Muscle layer of duodenum (tissue), 2 donors: Measurements from ENCODE around the gene NPHS1.

Source experiments
- H3K27ac ChIP-seq: one replicate; pipeline ENCODE4 v1.7.0; 2013; ENCODE audit warnings: mild to moderate bottlenecking, low read length
- H3K27me3 ChIP-seq: one replicate; pipeline ENCODE4 v1.7.0; 2013; ENCODE audit warnings: low read depth, mild to moderate bottlenecking, control low read depth, low read length
- H3K36me3 ChIP-seq, 2 donors: one replicate each; pipeline ENCODE4 v1.7.0; 2013; ENCODE audit warnings: low read length in 2 of 2, control low read depth in 1 of 2, mild to moderate bottlenecking in 1 of 2; ENCODE audit not compliant: insufficient read depth in 2 of 2, control insufficient read depth in 1 of 2
- H3K4me1 ChIP-seq, 2 donors: one replicate each; pipeline ENCODE4 v1.7.0; 2013; ENCODE audit warnings: low read length in 2 of 2, mild to moderate bottlenecking in 2 of 2, control low read depth in 1 of 2, moderate library complexity in 1 of 2; ENCODE audit not compliant: insufficient read depth in 2 of 2, control insufficient read depth in 1 of 2
- H3K4me3 ChIP-seq, 2 donors: one replicate each; pipeline ENCODE4 v1.7.0; 2013; ENCODE audit warnings: low read length in 2 of 2, low read depth in 1 of 2, mild to moderate bottlenecking in 1 of 2
- H3K9me3 ChIP-seq, 2 donors: one replicate each; pipeline ENCODE4 v1.7.0; 2013; ENCODE audit warnings: low read length in 2 of 2, control low read depth in 1 of 2, mild to moderate bottlenecking in 1 of 2; ENCODE audit not compliant: control insufficient read depth in 1 of 2
- donor health status: healthy.

Gene NPHS1

DNA sequence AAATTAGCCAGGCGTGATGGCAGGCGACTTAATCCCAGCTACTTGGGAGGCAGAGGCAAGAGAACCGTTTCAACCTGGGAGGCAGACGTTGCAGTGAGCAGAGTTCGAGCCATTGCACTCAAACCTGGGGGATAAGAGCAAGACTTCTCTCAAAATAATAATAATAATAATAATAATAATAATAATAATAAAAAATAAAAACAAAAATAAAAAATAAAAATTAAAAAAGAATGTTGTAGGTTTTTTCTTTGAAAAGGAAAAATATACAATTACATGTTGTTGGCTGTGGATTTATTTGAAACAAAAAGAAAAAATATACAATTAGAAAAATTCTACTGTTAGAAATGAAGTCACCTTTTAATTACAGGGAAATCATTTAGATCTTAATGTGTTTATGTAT lies 28.2 kb downstream of the NPHS1 start:
- Histone ChIP-seq H3K27ac (no peak overlapping the region), H3K27me3 (no peaks in the 10 kb centered on the region), H3K4me3 (no peak overlapping the region), H3K9me3 (no peaks in the 10 kb centered on the region), H3K36me3 (no peaks in the 10 kb centered on the region), H3K4me1 (no peaks in the 10 kb centered on the region)

DNA sequence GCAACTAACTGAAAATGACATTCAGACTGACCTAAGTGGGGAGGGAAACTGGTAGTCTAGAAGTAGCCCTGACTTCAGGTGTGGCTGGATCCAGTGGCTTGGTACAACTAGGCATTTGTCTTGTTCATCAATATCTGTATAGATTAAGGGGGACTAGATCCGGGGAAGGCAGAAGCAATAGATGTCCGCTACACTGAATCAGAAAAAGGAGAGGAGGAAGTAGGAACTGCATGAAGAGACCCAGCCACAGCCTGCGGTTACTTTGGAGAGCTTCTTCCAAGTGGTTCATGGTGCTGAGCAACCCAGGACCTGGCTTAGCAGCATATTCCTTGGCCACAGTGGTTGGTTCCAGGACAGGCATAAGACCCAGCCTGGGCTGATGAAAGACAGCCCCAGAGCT lies 29.7 kb downstream of the NPHS1 start:
- Histone ChIP-seq H3K36me3 (no peaks in the 10 kb centered on the region), H3K4me1 (no peaks in the 10 kb centered on the region), H3K9me3 (no peaks in the 10 kb centered on the region), H3K27me3 (no peaks in the 10 kb centered on the region), H3K27ac (no peak overlapping the region), H3K4me3 (no peak overlapping the region)

DNA sequence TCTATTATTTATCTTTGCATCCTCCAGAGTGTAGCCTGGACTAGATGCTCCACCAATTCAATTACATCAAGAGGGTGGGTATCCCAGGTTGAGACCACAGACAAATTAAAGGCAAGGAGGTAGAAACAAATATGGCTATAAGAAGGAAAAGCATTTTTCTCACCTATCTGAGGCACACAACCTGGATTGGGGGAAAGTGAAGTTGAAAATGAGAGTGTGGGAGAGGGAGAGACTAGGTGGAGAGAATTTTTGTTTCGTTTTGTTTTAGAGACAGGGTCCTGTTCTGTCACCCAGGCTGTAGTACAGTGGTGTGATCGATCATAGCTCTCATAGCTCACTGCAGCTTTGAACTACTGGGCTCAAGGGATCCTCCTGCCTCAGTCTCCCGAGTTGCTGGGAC lies 33.9 kb downstream of the NPHS1 start:
- Histone ChIP-seq H3K36me3 (no peaks in the 10 kb centered on the region), H3K4me1 (no peaks in the 10 kb centered on the region), H3K4me3 (no peak overlapping the region), H3K9me3 (no peaks in the 10 kb centered on the region), H3K27ac (no peak overlapping the region), H3K27me3 (no peaks in the 10 kb centered on the region)

DNA sequence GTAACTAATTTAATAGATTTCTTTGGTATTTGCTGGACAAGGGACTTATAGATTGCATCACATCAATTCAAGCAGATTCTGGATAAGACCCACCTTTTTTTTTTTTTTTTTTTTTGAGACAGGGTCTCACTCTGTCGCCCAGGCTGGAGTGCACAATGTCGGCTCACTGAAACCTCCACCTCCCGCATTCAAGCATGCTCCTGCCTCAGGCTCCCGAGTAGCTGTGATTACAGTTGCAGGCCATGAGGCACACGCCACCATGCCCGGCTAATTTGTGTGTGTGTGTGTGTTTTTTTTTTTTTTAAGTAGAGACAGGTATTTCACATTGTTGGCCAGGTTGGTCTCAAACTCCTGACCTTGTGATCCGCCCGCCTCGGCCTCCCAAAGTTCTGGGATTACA lies 35.5 kb downstream of the NPHS1 start:
- Histone ChIP-seq H3K4me3 (no peak overlapping the region), H3K36me3 (no peaks in the 10 kb centered on the region), H3K27me3 (no peaks in the 10 kb centered on the region), H3K27ac (no peak overlapping the region), H3K9me3 (no peaks in the 10 kb centered on the region), H3K4me1 (no peaks in the 10 kb centered on the region)

DNA sequence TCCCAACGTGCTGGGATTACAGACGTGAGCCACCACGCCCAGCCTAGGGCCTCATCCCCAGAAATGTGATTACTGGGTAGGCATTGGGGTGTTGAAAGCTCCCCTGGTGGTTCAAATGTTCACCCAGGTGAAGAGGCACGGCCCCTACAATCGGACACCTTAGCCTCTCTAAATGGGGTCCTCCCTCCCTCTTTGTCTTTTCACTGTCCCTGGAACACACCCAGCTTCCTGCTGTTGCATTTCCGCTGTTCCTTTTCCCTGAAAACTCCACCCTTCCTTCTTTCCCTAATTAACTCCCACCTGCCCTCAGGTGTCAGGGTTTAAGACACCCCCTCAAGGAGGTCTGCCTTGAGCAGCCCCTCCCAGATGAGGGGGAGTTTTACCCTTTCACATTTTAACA lies 36.0 kb downstream of the NPHS1 start:
- no peaks in the 10 kb centered on the region for H3K27me3 ChIP-seq
- no peaks in the 10 kb centered on the region for H3K36me3 ChIP-seq
- H3K4me3 ChIP-seq: no peak overlapping the region
- no peaks in the 10 kb centered on the region for H3K4me1 ChIP-seq
- H3K9me3 ChIP-seq: no peaks in the 10 kb centered on the region
- no peak overlapping the region for H3K27ac ChIP-seq

DNA sequence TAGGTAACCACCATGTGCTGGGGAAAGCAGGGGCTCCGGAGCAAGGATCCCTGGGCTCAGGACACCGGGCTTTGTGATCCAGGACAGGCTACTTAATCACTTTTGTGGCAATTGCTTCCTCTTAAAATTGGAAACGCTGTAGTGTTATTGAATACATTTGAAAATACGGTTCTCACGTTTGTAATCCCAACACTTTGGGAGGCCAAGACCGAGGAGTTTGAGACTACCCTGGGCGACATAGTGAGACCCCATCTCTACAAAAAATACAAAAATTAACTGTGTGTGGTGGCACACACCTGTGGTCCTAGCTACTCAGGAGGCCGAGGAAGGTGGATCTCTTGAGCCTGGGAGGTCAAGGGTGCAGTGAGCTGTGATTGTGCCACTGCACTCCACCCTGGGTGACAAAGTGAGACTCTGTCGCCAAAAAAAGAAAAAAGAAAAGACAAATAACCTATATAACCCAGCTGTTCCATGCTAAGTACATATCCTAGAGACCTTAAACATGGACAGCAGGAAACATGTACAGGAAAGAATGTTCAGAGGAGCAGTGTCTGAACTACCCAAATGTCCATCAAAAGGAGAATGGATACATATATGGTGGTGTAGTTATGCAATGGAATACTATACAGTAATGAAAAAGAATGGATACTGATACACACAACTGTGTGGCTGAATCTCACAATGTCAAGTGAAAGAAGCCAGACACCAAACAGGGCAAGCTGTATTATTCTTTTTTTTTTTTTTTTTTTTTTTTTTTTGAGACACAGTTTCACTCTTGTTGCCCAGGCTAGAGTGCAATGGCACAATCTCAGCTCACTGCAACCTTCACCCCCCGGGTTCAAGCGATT lies 39.0 kb downstream of the NPHS1 start:
- Histone ChIP-seq H3K27me3 (no peaks in the 10 kb centered on the region), H3K36me3 (no peaks in the 10 kb centered on the region), H3K4me3 (no peak overlapping the region), H3K9me3 (no peaks in the 10 kb centered on the region), H3K4me1 (no peaks in the 10 kb centered on the region), H3K27ac (no peak overlapping the region)

DNA sequence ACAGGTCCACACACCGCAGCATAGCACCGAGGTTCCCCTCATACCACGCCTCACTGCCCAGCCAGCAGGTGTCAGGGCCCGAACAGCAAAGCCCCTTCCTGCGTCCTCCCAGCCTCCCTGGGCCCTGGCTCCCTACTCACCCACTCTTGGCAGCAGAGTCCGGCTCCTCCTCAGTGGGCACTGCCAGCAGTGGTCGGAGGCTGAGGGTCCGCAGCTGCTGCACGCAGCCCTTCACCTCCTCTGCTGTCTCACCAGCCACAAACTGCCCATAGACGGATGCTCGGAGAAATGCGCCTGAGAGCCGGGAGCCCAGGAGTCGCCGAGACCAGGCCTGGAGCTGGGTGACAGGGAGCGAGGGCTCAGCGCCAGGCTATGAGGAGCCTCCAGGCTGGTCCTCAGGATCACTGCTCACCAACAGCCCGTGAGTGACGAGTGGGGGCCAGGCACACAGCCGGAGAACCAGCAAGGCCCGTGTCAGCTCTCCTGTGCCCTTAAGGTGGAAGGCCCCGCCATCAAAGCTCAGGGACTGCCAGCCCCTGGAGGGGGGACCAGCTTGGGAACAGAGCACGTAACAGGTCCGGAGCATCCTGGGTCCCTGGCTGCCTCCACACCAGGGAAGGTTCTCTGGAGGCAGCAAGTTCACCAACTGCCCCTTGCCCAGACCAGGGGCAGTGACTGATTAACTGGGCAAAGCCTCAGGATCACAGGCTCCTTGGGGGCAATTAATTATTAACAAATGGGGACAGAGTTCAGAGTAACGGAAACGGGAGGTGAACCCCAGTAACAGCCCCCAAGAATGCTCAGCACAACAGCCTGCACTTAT lies 39.9 kb downstream of the NPHS1 start, which contains the start of gene PRODH2:
PRODH2 (minus strand) TSS at position 626 of the 823 bp plus-strand sequence; CDS start at position 586, 40 bp downstream.
- Histone ChIP-seq H3K27me3 (no peaks in the 10 kb centered on the region), H3K36me3 (no peaks in the 10 kb centered on the region), H3K9me3 (no peaks in the 10 kb centered on the region), H3K27ac (no peak within 1 kb of the TSS), H3K4me1 (no peaks in the 10 kb centered on the region), H3K4me3 (no peak within 1 kb of the TSS)

DNA sequence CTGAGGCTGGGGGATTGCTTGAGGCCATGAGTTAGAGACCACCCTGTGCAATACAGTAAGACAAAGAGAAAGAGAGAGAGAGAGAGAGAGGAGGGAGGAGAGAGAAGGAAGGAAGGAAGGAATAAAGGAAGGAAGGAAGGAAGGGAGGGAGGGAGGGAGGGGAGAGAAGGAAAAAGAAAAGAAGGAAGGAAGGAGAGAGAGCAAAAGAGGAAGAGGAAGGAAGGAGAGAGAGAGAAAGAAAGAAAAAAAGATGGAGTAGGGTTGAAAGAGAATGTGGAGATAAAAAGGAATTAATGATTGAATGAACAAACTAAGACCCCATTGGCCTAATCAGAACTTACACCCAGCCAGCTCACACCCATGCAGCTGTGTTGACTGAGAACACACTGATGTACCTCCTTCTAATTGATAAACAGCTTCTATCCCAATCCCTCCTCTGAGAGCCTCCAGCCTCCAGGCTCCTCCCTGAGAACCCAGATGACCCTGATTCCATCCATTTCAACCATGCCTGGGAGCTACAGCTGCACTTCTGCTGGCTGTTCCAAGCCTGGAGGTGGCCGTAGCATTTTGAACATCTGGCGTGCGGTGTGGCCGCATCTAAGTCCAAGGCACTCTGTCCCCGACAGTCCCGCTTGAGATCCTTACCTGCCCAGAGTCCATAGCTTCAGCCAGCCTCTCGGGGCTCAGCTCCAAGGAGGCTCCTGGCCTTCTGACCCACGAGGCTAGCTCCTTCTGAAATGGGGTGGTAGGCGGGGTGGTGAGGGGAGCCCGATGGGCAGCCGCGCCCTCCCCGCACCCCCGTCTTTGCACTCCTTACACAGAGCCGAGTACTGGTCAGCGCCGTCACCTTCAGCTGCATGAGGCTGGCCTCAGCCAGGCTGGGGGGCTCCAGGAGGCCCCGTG lies 40.7 kb downstream of the NPHS1 start:
- no peaks in the 10 kb centered on the region for H3K4me1 ChIP-seq
- no peaks in the 10 kb centered on the region for H3K27me3 ChIP-seq
- no peak overlapping the region for H3K27ac ChIP-seq
- no peaks in the 10 kb centered on the region for H3K9me3 ChIP-seq
- no peak overlapping the region for H3K4me3 ChIP-seq
- H3K36me3 ChIP-seq: no peaks in the 10 kb centered on the region

DNA sequence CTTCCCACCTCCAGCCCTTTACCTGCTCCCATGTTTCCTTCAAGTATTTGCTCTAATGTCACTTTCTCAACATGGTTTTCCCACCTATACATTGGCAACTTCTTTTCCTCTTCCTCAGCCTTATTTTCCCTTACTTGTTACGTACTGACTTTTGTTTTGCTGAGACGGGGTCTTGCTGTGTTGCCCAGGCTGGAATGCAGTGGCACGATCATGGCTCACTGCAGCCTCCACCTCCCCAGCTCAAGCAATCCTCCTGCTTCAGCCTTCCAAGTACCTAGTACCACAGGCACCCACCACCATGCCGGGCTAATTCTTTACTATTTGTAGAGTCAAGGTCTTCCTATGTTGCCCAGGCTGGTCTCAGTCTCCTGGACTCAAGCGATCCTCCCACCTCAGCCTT lies 44.7 kb downstream of the NPHS1 start:
- no peaks in the 10 kb centered on the region for H3K27me3 ChIP-seq
- H3K36me3 ChIP-seq: no peaks in the 10 kb centered on the region
- H3K9me3 ChIP-seq: no peaks in the 10 kb centered on the region
- H3K4me1 ChIP-seq: no peaks in the 10 kb centered on the region
- no peak overlapping the region for H3K27ac ChIP-seq
- H3K4me3 ChIP-seq: no peak overlapping the region

DNA sequence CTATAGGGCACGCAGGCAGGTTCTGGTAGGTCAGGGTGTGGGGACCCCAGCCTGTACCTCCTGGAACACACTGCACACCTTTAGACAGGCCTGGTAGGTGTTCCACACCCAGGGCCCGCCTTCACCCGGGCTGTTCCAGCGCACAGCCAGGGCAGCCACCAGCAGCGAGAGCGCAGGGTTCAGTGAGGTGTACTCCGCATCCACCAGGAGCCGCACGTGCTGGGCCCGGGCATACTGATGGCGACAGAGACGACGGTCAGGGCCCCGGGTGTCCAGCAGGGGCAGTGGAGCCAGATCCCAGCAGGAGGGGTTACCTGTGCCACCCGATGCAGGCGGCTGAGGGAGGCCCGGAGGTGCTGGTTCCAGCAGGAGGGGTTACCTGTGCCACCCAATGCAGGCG lies 45.7 kb downstream of the NPHS1 start:
- no peaks in the 10 kb centered on the region for H3K36me3 ChIP-seq
- H3K27ac ChIP-seq: no peak overlapping the region
- H3K4me1 ChIP-seq: no peaks in the 10 kb centered on the region
- no peaks in the 10 kb centered on the region for H3K9me3 ChIP-seq
- no peak overlapping the region for H3K4me3 ChIP-seq
- no peaks in the 10 kb centered on the region for H3K27me3 ChIP-seq
